Posterior vena cava (tissue), 2 donors: ENCODE results near the gene NSD1. TPM values are rescaled to one million over a fixed set of nuclear protein-coding genes. Genes with fewer than 3 reads are reported as not detected.
A peak's percentile ranks its signal among the peaks of the same experiment; 100 is the strongest.

Experiments
- DNase-seq: peaks from one replicate; pipeline ENCODE4 v3.0.0-alpha.2; 2020; ENCODE audit warnings: low spot score
- intact Hi-C, 2 donors: fragments of 100-400 bp; cut with DNase I; formaldehyde crosslinking; loops; one replicate each; pipeline versions ENCODE4 v1.14.1 to v1.14.2; 2022 to 2023
- total RNA-seq, 2 donors: library from RNA; stranded (reverse); fragmentation: NEBNext Ultra II Directional; extraction: Animal tissue kit (Norgen Biotek cat#: 25700); gene quantifications; one replicate each; pipeline ENCODE4 v1.2.1, GENCODE V29; 2021
- donor health status: DM: yes; HTN: yes; CAD: no.
- donor health status: DM: yes; HTN: yes; CAD: no.

NSD1 gene
- total RNA-seq, 2 donors from 2014 or later = 60.5 to 67.6 TPM

DNA sequence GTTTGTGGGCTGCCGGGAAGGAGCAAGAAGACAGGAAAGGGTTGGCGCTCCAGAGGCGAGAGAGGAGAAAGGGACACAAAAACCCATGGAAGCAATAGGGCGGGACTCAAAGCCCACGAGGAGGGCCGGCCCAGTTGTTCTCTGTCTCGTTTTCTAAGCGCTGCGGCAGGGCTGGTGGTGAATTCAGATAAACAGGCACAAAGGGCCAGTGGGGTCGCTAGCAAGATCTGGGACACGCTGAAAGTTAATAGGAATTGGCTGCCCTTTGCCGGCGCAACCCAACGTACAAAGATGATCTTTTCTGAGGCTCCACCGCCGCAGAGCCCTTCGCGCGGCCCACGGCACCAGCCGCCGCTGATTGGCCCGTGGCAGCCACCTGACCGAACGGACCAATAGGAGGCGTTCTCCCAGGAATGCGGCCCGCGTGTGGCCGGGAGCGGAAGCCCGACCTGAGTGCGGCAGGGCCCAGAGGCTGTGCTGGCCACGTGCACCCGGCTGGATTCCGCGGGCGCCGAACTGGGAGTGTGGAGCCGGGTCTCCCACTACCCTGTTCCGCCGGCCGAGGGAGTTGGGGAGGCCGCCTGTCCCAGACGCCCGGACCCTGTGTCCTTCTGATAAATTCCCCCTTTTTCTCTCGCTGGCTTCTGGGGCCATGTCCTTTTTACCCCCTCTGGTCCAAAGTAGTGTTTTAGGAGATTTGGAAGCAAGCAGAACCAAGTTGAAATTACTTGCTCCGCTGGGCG is 16.8 kb upstream of the NSD1 start:
- intact Hi-C loops = loop anchor here in 1 of 2 donors (10.0 kb wide), 1 partner anchor 118 kb away; no protein-coding TSS in a partner anchor
- peak; percentile 97 for DNase-seq

DNA sequence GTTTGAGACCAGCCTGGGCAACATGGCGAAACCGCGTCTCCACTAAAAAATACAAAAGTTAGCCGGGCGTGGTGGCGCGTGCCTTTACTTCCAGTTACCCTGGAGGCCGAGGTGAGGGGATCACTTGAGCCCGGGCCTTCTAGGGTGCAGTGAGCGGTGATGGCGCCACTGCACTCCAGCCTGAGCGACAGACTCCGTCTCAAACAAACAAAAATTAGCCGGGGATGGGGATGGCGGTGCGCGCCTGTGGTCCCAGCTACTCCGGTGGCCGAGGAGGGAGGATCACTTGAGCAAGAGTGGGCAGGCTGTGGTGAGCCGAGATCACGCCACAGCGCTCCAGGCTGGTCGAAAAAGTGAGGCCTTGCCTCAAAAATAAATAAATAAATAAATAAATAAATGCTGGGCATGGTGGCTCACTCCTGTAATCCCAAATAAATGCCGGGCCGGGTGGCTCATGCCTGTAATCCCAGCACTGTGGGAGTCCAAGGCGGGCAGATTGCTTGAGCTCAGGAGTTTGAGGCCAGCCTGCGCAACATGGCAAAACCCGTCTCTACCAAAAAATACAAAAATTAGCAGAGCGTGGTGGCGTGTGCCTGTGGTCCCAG is 16.0 kb upstream of the NSD1 start:
- intact Hi-C loops = loop anchor here in 1 of 2 donors (10.0 kb wide), 1 partner anchor 117 kb away; no protein-coding TSS in a partner anchor
- peak; percentile 49 for DNase-seq

DNA sequence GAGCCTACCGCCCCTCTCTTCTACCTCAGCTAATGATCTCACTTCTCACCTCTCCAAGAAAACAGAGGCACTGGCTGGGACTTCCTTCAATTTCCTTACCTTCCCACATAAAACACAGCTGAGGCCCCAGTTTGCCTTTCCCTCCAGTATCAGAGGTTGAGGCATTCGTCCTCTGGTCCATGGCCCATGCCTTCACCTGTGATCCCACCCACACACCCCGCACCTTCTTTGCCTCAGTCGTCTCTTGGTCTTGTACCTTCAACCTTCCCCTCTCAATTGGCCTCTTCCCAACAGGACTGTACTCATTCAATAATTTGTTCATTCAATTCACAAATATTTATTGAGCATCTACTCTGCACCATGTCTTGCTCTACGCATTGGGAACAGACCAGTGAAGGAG is 11.0 kb upstream of the NSD1 start:
- intact Hi-C loops = no loop called here
- peak; percentile 8 for DNase-seq

DNA sequence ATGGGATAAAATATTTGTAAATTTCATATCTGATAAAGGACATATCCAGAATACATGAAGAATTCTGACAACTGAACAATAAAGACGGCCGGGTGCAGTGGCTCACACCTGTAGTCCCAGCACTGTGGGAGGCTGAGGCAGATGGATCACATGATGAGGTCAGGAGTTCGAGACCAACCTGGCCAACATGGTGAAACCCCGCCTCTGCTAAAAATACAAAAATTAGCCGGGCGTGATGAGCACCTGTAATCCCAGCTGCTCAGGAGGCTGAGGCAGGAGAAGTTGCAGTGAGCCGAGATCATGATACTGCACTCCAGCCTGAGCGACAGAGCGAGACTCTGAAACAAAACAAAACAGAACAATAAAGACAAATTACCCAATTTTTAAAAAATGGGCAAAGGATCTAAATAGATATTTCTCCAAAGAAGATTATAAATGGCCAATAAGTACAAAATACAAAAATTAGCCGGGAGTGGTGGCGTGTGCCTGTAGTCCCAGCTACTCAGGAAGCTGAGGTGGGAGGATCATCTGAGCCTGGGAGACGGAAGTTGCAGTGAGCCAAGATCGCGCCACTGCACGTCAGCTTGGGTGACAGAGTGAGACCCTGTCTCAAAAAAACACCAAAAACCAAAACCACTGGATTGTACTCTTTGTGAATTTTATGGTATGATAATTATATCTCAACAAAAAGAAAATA is 9.6 kb upstream of the NSD1 start:
- DNase-seq = peak; percentile 46
- intact Hi-C loops = no loop called here

DNA sequence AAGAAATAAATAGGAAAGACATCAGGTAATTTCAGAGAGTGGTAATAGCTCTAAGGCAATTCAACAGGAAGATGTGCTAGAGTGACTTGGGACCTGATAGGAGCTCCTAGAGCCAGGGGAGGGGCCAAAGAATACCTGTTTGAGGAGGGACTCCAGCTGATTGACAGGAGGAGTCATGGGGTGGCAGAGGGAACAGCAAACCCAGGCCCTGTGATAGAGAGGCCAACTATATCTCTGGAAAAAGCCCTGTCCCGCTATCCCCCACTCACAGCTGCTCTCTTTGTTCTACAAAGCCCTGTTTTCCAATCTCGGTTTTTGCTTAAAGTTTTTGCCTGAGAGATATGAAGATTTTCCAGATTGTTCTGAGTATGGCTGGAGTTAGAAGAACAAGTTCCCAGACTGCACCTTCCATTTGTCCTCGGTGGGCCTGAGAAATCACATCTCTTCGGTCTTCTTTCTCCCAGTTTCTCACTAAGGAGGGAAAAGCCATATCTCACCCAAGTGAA is 9.0 kb upstream of the NSD1 start:
- peak; percentile 14 for DNase-seq
- intact Hi-C loops = no loop called here

DNA sequence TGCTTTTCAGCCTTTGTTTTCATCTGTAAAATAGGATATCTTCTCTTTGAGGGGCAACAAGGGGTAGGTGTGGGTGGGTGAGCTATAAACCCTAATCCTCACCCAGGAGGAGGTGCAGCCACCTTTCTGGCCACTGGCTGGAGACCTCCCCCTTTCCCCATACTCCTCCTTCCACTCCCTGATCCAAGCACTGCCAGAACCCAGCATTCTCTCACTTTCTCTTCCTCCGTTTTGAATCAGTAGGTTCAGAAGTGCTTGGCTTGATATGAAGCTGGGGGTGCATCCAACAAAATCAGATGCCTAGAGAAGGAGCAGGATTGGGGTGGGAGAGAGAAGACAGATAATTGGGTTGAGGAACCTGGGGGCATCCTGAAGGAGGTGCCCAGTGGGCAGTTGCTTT is 6.8 kb upstream of the NSD1 start:
- no peak for DNase-seq
- intact Hi-C loops = no loop called here

DNA sequence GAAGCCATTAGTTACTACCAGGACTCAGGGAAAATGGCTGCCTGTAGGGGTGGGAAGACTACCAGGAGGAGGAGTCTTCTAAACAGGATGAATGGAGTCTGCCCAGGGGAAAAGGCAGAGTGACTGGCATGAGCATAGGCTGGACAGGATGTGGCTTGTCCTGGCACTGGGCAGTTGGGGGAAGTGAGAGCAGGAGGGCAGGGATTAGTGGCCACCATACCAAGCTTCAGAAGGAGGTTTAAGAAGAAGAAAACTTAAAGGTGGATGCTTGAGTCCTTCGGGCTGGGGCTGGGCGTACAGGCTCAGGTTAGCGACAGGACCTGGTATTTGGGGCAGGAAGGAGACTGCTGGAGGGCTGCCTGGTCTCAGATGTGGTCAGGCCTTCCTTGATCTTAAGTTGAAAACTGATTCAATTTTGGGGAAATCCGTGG is 5.0 kb upstream of the NSD1 start:
- intact Hi-C loops = no loop called here
- peak; percentile 76 for DNase-seq

DNA sequence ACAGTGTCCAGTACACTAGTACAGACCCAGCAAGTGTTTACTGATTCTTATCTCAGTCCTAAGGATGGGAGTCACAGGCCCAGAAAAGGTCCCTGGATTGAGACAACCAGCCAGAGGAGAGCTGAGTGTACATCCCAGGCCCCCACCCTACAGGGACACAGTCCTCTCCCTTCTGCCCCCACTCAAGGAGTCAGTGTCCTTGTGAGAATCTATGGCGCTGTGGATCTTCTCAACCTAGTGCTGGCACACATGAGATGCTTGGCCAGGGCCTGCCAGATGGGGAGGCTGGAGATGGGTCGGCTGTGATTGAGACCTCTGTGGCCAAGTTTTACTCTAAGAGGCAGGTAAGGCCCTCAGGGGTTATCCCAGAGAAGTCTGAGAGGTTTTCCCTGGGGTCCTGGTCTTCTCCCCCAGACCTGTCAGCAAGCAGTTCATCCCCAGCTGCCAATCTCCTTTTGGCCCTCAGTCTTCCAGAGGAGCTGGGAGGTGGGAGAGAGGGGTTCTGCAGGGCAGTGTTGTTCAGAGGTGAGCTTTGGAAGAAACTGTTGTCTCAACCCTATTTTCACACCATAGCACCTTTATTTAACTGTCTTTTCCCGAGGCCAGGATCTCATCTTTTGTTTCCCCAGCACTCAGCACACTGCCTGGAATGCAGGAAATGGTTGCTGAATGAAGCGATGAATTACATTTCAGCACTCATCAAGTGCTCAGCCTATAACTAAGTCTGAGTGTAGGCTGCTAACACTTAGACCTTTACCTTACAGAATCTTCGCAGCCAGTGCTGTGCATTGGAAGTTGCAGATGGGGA is 3.2 kb upstream of the NSD1 start:
- peak; percentile 58 for DNase-seq
- intact Hi-C loops = no loop called here

DNA sequence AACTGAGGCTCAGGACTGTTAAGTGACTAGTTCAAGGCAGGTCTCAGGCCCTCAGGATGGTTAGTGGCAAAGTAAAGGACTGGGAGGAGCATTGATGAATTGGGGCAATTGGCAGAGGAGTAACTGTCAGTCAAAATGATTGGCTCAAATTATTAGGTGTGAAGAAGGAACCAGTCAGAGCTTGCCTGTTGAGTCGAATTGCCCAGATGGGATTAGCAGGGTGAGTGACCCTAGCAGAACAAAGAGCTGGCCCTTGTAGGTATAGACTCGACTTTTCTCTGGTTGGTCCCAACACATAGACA is 2.6 kb upstream of the NSD1 start:
- DNase-seq = peak; percentile 6
- intact Hi-C loops = no loop called here

DNA sequence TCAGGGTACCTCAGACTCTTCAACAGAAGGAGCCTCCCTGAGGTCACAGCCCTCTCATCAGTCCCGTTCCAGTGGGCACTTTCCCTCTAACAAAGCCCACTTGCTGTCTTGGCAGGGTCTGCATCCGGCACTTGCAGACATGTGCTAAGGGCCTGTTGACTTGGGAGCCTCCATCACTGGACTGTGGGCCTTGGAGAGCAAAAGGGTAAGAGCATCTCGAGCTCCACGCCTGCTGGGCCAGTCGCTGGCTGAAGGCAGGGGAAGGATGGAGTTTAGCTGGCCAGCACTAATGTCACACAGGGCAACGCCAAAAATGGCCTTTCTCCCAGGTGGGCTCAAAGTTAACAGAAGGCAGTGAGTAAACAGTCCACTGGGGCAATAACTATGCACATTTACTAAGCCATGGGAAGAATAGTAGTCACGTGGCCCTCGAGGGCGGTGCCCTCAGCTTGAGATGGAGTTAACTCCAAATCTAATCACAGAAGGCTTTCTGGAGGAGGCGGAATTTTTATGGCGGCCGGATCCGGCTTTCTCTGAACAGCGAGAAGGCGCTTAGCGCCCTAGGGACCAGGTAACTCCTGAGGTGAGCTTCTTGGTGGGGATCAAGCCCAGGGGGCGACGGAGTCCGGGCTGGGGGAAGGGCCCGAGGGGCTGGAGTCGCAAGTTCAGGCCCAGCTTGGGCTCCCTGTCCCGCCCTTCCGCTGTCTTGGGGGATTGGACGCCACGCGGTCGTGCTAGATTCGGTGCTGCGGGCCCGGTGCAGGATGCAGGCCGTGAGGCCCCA is 2.0 kb upstream of the NSD1 start:
- intact Hi-C loops = no loop called here
- peak; percentile 81 for DNase-seq

DNA sequence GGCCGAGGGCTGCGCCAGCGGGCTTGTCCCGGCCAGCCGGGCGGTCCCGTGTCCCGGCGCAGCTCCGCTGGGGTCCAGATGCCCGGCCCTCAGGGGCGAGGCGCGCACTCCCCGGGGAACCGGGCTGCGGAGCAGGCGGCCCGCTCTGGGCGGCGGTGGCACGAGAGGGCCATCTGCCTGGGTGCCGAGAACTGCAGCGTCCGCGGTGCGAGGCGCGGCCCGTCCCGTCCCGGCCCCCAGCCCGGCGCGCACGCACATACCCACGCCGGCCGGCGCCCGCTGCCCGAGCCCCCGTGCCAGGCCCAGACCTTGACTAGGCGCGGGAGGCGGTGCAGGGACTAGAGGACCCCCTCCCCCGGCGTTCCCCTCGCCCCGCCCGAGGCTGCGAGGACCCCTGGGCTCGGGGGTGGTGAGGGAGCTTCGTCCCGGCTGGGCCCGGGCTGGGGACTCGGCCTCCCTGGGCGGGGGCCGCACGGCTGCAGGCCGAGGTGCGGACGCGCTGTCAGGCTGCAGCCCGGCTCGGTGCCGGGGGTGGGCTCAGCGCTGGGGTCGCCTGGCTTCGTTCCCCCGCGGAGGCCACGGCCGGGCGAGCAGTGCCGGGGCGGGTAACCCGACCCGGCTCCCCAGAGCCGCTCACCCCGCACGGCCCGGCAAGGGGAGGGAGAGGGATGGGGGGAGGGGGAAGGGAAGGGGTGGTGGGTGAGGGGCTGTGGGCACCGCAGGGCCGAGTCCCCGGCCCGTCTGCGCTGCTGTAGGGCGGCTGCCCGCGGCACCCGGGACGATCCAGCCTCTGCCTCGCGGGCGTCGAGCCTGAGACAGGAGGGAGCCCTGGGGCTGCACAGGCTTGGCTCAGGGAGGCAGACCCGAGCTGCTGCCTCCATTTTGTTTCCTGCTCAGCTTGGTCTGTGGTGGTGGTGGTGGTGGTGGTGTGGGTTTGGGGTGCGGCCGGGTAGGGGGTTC is 1.2 kb upstream of the NSD1 start:
- DNase-seq = peak; percentile 82
- intact Hi-C loops = no loop called here

DNA sequence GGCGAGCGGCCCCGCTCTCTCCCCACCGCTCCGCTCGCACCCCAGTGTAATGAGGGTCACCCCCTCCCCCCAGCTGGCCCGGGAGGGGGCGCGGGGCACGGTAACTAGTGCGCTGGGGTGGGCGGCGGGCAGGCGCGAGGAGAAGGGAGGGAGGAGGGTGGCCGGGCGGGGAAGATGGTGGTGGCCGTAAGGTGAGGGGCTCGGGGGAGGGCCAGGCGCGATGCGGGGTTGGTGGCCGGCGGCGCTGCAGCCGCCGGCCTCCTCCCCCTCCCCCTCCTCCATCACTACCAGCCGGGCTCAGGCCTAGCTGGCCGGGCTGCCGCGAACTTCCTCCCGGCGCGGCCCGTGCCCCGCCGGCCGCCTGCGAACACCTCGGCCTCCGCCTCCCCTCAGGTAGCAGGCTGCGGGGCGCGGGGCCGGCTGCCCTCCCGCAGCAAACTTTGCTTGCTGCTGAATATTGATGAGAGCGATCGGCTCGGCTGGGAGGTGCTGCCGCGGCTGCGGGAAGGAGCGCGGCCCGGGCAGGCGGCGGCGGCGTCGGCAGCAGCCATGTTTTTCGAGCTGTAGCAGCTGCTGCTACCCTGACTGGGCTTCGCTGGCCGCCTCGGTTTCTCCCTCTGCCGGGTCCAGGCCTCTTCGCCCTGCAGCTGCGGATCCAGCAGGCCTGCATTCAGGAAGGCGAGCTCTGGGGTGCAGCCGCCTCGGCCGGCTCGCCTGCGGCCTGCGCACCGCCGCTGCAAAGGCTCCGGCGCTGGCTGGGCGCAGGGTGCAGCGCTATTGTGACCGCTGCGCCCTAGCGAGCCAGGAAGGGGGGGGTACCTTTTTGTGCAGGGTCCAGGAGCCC is 502 bp downstream of the NSD1 start:
- peak; percentile 88 for DNase-seq

DNA sequence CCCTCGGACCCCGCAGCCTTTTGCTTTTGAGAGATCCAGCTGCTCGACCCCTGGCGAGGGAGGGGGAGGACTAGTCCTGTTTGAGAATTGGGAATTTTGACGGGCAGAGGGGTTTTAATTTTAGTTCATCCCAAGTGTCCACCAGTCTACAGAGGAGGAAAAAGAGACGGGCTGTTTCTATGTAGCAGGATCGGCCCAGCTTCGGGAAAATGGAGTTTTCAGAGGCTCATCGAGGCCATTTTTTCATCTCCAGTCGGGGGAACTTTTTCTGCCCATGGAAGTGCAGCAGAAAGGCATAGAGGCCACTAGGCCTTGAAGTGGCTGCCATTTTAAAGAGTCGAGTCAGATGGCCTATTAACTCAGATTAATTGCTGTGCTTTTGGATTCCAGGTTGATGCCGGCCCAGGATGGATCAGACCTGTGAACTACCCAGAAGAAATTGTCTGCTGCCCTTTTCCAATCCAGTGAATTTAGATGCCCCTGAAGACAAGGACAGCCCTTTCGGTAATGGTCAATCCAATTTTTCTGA is 1.2 kb downstream of the NSD1 start:
- intact Hi-C loops = loop anchor here in 1 of 2 donors (1.0 kb wide), 1 partner anchor 9 kb away; no protein-coding TSS in a partner anchor

More for the DNA sequence above, 502 bp downstream of the NSD1 start:
- intact Hi-C loops = loop anchor here in 1 of 2 donors (1.0 kb wide), 1 partner anchor 9 kb away; no protein-coding TSS in a partner anchor

DNA sequence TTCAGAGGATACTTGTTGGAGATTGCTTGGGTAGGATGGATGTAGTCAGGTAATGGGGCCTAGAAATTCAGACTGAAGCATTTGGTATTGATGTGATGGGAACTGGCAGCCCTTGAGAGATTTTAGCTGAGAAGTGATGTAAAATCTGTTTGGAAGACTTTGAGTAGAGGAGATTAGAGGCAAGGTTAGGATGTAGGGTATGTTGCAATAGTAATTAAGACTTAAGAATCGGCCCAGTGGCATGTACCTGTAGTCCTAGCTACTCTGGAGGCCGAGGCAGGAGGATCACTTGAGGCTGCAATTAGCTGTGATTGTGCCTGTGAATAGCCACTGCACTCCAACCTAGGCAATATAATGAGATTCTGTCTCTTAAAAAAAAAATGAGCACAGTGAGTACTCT is 6.7 kb downstream of the NSD1 start:
- intact Hi-C loops = loop anchor here in 1 of 2 donors (5.0 kb wide), 1 partner anchor 1997 kb away; no protein-coding TSS in a partner anchor
- peak; percentile 4 for DNase-seq

More for the DNA sequence above, 1.2 kb downstream of the NSD1 start:
- DNase-seq = no peak

DNA sequence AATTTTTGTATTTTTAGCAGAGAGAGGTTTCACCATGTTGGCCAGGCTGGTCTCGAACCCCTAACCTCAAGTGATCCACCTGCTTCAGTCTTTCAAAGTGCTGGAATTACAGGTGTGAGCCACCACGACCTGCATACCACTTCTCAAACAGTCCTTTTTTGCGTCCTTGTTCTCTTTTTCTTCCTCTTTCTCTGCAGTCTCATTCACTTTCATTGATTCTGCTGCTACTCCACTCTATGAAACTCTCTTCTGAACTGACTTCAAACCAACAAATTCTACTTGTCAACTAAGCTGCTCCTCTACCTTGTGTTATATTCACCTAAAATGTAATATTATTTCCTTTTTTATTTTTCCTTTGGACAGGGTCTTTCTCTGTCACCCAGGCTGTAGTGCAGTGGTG is 7.9 kb downstream of the NSD1 start:
- intact Hi-C loops = loop anchor here in 1 of 2 donors (5.0 kb wide), 1 partner anchor 1996 kb away; no protein-coding TSS in a partner anchor
- DNase-seq = peak; percentile 24

DNA sequence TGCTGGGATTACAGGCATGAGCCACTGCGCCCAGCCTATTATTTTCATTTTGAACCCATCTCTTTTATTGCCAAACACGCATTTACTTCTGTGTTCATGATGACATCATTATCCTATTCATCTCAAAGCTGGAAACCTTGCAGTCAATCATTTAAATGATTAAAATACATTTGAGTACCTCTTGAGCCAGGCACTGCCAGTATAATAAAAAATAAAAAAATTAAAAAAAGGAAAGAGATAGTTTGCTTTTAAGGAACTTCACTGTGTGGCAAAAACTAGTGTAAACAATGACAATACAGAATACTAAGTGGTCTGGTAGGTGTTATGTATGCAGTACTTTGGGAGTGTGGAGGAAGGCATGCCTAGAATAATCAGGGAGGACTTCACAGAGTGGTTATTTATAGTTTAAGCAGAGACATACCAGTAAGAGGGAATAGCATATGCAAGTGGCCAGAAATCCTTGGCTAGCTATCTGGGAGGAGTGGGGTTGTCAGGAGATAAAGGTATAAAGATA is 8.6 kb downstream of the NSD1 start:
- no peak for DNase-seq
- intact Hi-C loops = loop anchor here in 1 of 2 donors (5.0 kb wide), 1 partner anchor 1995 kb away; no protein-coding TSS in a partner anchor
